Suprapubic skin (tissue), 3 donors: ENCODE results near the gene SERGEF.

Experiments used
- EP300 ChIP-seq: sonication (generic); formaldehyde crosslinking; IDR thresholded peaks from one replicate; pipeline ENCODE4 v1.6.1; 2017; ENCODE audit warnings: antibody characterized with exemption
- POLR2A ChIP-seq, 2 donors: fragments of 450-650 bp; IDR thresholded peaks; one replicate each; pipeline ENCODE4 v1.6.1; 2017; ENCODE audit warnings: antibody characterized with exemption in 2 of 2, mild to moderate bottlenecking in 2 of 2, moderate library complexity in 2 of 2
- TF ChIP-seq, protein P1 (sequence below), 2 donors: fragments of 200-600 bp in 1 of 2; fragments of 450-650 bp in 1 of 2; sonication (generic) in 1 of 2; IDR thresholded peaks; one replicate each; pipeline ENCODE4 v1.5.1; 2016 to 2019; ENCODE audit warnings: antibody characterized with exemption in 2 of 2, mild to moderate bottlenecking in 1 of 2, moderate library complexity in 1 of 2

DNA sequence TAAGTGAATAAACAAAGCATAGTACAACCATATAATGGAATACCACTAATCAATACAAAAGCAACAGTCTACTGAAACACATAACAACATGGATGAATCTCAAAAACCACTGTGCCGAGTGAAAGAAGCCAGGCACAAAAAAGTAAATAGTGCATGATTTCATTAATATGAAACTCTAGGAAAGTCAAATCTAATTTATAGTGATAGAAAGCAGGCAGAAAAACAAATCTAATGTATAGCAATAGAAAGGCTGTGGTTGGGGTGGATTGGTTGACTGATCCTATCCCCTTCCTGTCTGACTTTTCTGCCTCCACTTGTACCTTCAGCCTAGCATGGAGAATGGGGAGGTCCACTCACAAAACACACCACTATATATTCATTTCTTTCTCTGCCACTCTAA lies 115.4 kb downstream of the SERGEF start:
- TF ChIP-seq, protein P1, sequence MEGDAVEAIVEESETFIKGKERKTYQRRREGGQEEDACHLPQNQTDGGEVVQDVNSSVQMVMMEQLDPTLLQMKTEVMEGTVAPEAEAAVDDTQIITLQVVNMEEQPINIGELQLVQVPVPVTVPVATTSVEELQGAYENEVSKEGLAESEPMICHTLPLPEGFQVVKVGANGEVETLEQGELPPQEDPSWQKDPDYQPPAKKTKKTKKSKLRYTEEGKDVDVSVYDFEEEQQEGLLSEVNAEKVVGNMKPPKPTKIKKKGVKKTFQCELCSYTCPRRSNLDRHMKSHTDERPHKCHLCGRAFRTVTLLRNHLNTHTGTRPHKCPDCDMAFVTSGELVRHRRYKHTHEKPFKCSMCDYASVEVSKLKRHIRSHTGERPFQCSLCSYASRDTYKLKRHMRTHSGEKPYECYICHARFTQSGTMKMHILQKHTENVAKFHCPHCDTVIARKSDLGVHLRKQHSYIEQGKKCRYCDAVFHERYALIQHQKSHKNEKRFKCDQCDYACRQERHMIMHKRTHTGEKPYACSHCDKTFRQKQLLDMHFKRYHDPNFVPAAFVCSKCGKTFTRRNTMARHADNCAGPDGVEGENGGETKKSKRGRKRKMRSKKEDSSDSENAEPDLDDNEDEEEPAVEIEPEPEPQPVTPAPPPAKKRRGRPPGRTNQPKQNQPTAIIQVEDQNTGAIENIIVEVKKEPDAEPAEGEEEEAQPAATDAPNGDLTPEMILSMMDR (IDR thresholded peaks at IDR 0.05), result no peak
- TF ChIP-seq POLR2A (IDR thresholded peaks at IDR 0.05) (no peak), EP300 (no peak)
